ENCODE measurements around the gene DPEP3.

The DPEP3 gene

GRCh38 chr16:67935402-67936123 lies 44.7 kb downstream of the DPEP3 start:
- Mint-ChIP-seq H3K4me1 (peaks cover 56% of the 10 kb centered on the region), H3K27me3 (no peaks in the 10 kb centered on the region), H3K4me3 (peak overlapping the region; percentile 98 to 99), H3K9me3 (no peaks in the 10 kb centered on the region), H3K27ac (peak overlapping the region; percentile 97 to 99)
- DNase-seq (peak; percentile 89 to 96), ATAC-seq (peak; percentile 90)

GRCh38 chr16:67935101-67935401 lies 45.2 kb downstream of the DPEP3 start:
- ATAC-seq = no peak
- Mint-ChIP-seq H3K4me3 (peak overlapping the region; percentile 98 to 99), H3K4me1 (peaks cover 51% of the 10 kb centered on the region), H3K27me3 (no peaks in the 10 kb centered on the region), H3K9me3 (no peaks in the 10 kb centered on the region), H3K27ac (peak overlapping the region; percentile 87 to 97)
- DNase-seq = no peak

GRCh38 chr16:67934306-67935100 lies 45.8 kb downstream of the DPEP3 start:
- DNase-seq = no peak
- Mint-ChIP-seq H3K27ac (peak overlapping the region; percentile 87 to 97), H3K9me3 (no peaks in the 10 kb centered on the region), H3K27me3 (no peaks in the 10 kb centered on the region), H3K4me3 (peak overlapping the region; percentile 98 to 99), H3K4me1 (peaks cover 45% of the 10 kb centered on the region)
- no peak for ATAC-seq

GRCh38 chr16:67933805-67934204 lies 46.5 kb downstream of the DPEP3 start:
- DNase-seq = no peak
- no peaks in the 10 kb centered on the region for H3K9me3 Mint-ChIP-seq
- H3K4me1 Mint-ChIP-seq = peaks cover 39% of the 10 kb centered on the region
- peak overlapping the region; percentile 39 to 61 for H3K27ac Mint-ChIP-seq
- no peak for ATAC-seq
- peak overlapping the region; percentile 10 to 18 for H3K4me3 Mint-ChIP-seq
- no peaks in the 10 kb centered on the region for H3K27me3 Mint-ChIP-seq

GRCh38 chr16:67932462-67932840 lies 47.8 kb downstream of the DPEP3 start:
- H3K27ac Mint-ChIP-seq = peak overlapping the region in 1 of 2 donors; percentile 28
- no peaks in the 10 kb centered on the region for H3K9me3 Mint-ChIP-seq
- H3K4me1 Mint-ChIP-seq = peaks cover 39% of the 10 kb centered on the region

GRCh38 chr16:67931712-67932461 lies 48.4 kb downstream of the DPEP3 start, which contains the start of gene CTRL:
Gene CTRL, minus strand, starts transcription at chr16:67931862. Its CDS starts 10 bp downstream, at chr16:67931852.
- H3K4me3 Mint-ChIP-seq = no peak within 1 kb of the TSS

More at GRCh38 chr16:67932462-67932840, 47.8 kb downstream of the DPEP3 start:
- Mint-ChIP-seq H3K4me3 (no peak overlapping the region), H3K27me3 (no peaks in the 10 kb centered on the region)
- DNase-seq = no peak
- ATAC-seq = no peak

GRCh38 chr16:67930678-67931211 lies 49.6 kb downstream of the DPEP3 start:
- H3K9me3 Mint-ChIP-seq = no peaks in the 10 kb centered on the region
- no peak overlapping the region for H3K4me3 Mint-ChIP-seq
- DNase-seq (no peak), ATAC-seq (no peak)
- peaks cover 34% of the 10 kb centered on the region for H3K4me1 Mint-ChIP-seq
- peak overlapping the region in 1 of 2 donors; percentile 62 for H3K27ac Mint-ChIP-seq
- no peaks in the 10 kb centered on the region for H3K27me3 Mint-ChIP-seq

More at GRCh38 chr16:67931712-67932461, 48.4 kb downstream of the DPEP3 start, which contains the start of gene CTRL:
- H3K4me1 Mint-ChIP-seq = peaks cover 33% of the 10 kb centered on the region
- H3K27ac Mint-ChIP-seq = peak within 1 kb of the TSS; percentile 37 to 69
- H3K9me3 Mint-ChIP-seq = no peaks in the 10 kb centered on the region
- ATAC-seq (no peak), DNase-seq (no peak)
- H3K27me3 Mint-ChIP-seq = no peaks in the 10 kb centered on the region

- no peaks in the 10 kb centered on the region for H3K9me3 Mint-ChIP-seq
- no peak for DNase-seq
- H3K27me3 Mint-ChIP-seq = no peaks in the 10 kb centered on the region
- ATAC-seq = no peak
- H3K27ac Mint-ChIP-seq = peak overlapping the region in 1 of 2 donors; percentile 76
- H3K4me1 Mint-ChIP-seq = peaks cover 35% of the 10 kb centered on the region
- no peak overlapping the region for H3K4me3 Mint-ChIP-seq
Observed at GRCh38 chr16:67930191-67930590, 50.1 kb downstream of the DPEP3 start.

GRCh38 chr16:67928561-67929364 lies 51.5 kb downstream of the DPEP3 start:
- Mint-ChIP-seq H3K9me3 (no peaks in the 10 kb centered on the region), H3K27ac (peak overlapping the region in 1 of 2 donors; percentile 93), H3K27me3 (no peaks in the 10 kb centered on the region), H3K4me1 (peaks cover 26% of the 10 kb centered on the region), H3K4me3 (no peak overlapping the region)
- ATAC-seq (peak; percentile 86), DNase-seq (peak; percentile 77 to 79)

- DNase-seq = peak in 1 of 2 donors; percentile 24
- Mint-ChIP-seq H3K27me3 (no peaks in the 10 kb centered on the region), H3K9me3 (no peaks in the 10 kb centered on the region), H3K4me3 (no peak overlapping the region), H3K4me1 (peaks cover 24% of the 10 kb centered on the region), H3K27ac (peak overlapping the region in 1 of 2 donors; percentile 93)
- peak; percentile 3 for ATAC-seq
Observed at GRCh38 chr16:67928147-67928546, 52.2 kb downstream of the DPEP3 start.

- H3K4me3 Mint-ChIP-seq = no peak overlapping the region
- ATAC-seq (no peak), DNase-seq (no peak)
- H3K27me3 Mint-ChIP-seq = no peaks in the 10 kb centered on the region
- peaks cover 33% of the 10 kb centered on the region for H3K4me1 Mint-ChIP-seq
- no peak overlapping the region for H3K27ac Mint-ChIP-seq
- H3K9me3 Mint-ChIP-seq = no peaks in the 10 kb centered on the region
Observed at GRCh38 chr16:67927131-67927941, 53.0 kb downstream of the DPEP3 start.

- DNase-seq (no peak), ATAC-seq (no peak)
- no peaks in the 10 kb centered on the region for H3K9me3 Mint-ChIP-seq
- H3K27ac Mint-ChIP-seq = peak overlapping the region in 1 of 2 donors; percentile 76
- no peaks in the 10 kb centered on the region for H3K27me3 Mint-ChIP-seq
- H3K4me3 Mint-ChIP-seq = no peak overlapping the region
- H3K4me1 Mint-ChIP-seq = peaks cover 43% of the 10 kb centered on the region
Observed at GRCh38 chr16:67926181-67926750, 54.0 kb downstream of the DPEP3 start.

Data from stimulated activated naive CD8-positive, alpha-beta T cell treated with anti-CD3 and anti-CD28 coated beads, Interleukin-15, amount 100 ng/mL, for 72 hours (primary cell).